ENCODE measurements around the gene ASS1.

DNA sequence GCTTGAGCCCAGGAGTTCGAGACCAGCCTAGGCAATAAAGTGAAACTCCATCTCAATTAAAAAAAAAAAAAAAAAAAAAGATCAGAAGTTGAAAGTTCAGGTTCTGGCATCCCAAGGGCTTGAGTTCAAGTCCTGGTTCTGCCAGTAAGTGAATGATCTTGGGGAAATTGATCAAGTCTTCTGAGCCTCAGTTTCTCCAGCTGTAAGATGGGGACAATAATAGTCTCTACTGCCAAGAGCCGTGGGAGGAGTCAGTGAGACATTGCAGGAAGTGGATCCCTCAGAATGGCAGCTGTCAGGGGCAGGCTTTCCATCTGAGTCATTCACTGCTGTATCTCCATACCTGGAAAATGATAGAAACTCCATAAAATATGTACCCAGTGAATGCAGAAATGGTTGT, 96.8 kb downstream of the ASS1 start:
- TF ChIP-seq CTCF (IDR thresholded peaks at IDR 0.05), result no peak
- no peak for TF ChIP-seq POLR2A (IDR thresholded peaks at IDR 0.05)

All from Peyer's patch (tissue), 4 donors.